ENCODE measurements around the gene STT3A. TPM values are rescaled to one million over a fixed set of nuclear protein-coding genes. Genes with fewer than 3 reads are reported as not detected.

The STT3A gene
- total and polyA plus RNA-seq, 2 of the 13 experiments (the other 11 are each of a cell fraction or from before 2014, with no cell fraction given), result 229 to 319 TPM

DNA sequence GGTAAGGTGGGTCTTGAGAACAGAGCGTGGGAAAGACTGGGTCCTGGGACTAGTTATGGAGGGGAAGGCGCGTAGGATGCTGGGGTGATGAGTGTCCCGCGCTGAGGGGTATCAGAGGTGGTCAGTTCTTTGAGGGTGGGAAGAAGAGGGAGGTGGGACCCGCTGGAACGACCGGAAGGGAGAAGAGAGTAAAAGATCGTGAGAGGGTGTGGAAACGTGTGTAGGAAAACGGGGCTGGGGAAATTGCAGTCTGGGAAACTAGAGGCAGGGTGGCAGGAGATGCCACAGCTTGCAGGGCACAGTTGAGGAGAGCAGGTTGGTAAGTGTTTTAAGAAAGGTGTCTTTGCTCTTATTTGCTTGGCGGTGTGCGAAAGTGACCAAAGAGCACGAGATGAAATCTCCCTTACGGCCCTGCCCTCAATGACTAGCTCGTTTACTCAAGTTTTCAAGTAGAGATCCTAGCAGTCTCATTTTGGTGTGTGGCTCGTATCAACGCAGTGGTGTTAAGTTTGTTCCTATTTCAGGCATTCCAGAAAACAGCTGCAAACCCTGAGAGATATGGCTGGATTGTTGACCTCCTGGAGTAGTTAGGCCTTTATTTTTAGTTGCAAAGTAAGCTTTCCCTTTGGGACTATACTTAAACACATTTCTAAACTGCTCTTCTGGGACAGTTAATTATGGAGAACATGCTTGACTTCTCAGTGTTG, 615 bp downstream of the STT3A start (continued):
- TF ChIP-seq ZFP37 (CRISPR knock-in tag; IDR thresholded peaks at IDR 0.05; ENCODE audit: borderline replicate concordance), result no peak
- TF ChIP-seq, protein P1, sequence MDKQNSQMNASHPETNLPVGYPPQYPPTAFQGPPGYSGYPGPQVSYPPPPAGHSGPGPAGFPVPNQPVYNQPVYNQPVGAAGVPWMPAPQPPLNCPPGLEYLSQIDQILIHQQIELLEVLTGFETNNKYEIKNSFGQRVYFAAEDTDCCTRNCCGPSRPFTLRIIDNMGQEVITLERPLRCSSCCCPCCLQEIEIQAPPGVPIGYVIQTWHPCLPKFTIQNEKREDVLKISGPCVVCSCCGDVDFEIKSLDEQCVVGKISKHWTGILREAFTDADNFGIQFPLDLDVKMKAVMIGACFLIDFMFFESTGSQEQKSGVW (CRISPR knock-in tag; IDR thresholded peaks at IDR 0.05; ENCODE audit: borderline replicate concordance), result no peak
- TF ChIP-seq NFYB (CRISPR knock-in tag; IDR thresholded peaks at IDR 0.05), result no peak
- TF ChIP-seq, protein P2, sequence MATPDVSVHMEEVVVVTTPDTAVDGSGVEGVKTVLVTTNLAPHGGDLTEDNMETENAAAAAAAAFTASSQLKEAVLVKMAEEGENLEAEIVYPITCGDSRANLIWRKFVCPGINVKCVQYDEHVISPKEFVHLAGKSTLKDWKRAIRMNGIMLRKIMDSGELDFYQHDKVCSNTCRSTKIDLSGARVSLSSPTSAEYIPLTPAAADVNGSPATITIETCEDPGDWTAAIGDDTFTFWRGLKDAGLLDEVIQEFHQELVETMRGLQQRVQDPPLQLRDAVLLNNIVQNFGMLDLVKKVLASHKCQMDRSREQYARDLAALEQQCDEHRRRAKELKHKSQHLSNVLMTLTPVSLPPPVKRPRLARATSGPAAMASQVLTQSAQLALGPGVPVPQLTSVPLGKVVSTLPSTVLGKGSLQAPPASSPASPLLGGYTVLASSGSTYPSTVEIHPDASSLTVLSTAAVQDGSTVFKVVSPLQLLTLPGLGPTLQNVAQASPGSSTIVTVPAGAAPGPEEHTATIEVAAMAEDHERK (CRISPR knock-in tag; IDR thresholded peaks at IDR 0.05; ENCODE audit: low read depth), result no peak
- TF ChIP-seq, protein P3, sequence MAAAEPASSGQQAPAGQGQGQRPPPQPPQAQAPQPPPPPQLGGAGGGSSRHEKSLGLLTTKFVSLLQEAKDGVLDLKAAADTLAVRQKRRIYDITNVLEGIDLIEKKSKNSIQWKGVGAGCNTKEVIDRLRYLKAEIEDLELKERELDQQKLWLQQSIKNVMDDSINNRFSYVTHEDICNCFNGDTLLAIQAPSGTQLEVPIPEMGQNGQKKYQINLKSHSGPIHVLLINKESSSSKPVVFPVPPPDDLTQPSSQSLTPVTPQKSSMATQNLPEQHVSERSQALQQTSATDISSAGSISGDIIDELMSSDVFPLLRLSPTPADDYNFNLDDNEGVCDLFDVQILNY (CRISPR knock-in tag; conservative IDR thresholded peaks at IDR 0.05), result no peak
- TF ChIP-seq ZNF292 (CRISPR knock-in tag; IDR thresholded peaks at IDR 0.05; ENCODE audit: borderline replicate concordance, low read depth), result 0 out of 2 replicates have a peak, but pooled peaks have one; percentile 52
- TF ChIP-seq SRY (CRISPR knock-in tag; IDR thresholded peaks at IDR 0.05), result no peak
- no peak; the same call in 1 of the 2 replicates for TF ChIP-seq ZNF441 (CRISPR knock-in tag; IDR thresholded peaks at IDR 0.05; ENCODE audit: borderline replicate concordance)
- TF ChIP-seq, protein P4, sequence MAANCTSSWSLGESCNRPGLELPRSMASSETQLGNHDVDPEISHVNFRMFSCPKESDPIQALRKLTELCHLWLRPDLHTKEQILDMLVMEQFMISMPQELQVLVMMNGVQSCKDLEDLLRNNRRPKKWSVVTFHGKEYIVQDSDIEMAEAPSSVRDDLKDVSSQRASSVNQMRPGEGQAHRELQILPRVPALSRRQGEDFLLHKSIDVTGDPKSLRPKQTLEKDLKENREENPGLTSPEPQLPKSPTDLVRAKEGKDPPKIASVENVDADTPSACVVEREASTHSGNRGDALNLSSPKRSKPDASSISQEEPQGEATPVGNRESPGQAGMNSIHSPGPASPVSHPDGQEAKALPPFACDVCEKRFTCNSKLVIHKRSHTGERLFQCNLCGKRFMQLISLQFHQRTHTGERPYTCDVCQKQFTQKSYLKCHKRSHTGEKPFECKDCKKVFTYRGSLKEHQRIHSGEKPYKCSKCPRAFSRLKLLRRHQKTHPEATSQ (CRISPR knock-in tag; IDR thresholded peaks at IDR 0.05; ENCODE audit: borderline replicate concordance), result no peak
- peak; percentile 54 for TF ChIP-seq ZNF792 (CRISPR knock-in tag; IDR thresholded peaks at IDR 0.05)
- no peak for TF ChIP-seq MYC (CRISPR knock-in tag; IDR thresholded peaks at IDR 0.05; ENCODE audit: borderline replicate concordance)
- TF ChIP-seq, protein P5, sequence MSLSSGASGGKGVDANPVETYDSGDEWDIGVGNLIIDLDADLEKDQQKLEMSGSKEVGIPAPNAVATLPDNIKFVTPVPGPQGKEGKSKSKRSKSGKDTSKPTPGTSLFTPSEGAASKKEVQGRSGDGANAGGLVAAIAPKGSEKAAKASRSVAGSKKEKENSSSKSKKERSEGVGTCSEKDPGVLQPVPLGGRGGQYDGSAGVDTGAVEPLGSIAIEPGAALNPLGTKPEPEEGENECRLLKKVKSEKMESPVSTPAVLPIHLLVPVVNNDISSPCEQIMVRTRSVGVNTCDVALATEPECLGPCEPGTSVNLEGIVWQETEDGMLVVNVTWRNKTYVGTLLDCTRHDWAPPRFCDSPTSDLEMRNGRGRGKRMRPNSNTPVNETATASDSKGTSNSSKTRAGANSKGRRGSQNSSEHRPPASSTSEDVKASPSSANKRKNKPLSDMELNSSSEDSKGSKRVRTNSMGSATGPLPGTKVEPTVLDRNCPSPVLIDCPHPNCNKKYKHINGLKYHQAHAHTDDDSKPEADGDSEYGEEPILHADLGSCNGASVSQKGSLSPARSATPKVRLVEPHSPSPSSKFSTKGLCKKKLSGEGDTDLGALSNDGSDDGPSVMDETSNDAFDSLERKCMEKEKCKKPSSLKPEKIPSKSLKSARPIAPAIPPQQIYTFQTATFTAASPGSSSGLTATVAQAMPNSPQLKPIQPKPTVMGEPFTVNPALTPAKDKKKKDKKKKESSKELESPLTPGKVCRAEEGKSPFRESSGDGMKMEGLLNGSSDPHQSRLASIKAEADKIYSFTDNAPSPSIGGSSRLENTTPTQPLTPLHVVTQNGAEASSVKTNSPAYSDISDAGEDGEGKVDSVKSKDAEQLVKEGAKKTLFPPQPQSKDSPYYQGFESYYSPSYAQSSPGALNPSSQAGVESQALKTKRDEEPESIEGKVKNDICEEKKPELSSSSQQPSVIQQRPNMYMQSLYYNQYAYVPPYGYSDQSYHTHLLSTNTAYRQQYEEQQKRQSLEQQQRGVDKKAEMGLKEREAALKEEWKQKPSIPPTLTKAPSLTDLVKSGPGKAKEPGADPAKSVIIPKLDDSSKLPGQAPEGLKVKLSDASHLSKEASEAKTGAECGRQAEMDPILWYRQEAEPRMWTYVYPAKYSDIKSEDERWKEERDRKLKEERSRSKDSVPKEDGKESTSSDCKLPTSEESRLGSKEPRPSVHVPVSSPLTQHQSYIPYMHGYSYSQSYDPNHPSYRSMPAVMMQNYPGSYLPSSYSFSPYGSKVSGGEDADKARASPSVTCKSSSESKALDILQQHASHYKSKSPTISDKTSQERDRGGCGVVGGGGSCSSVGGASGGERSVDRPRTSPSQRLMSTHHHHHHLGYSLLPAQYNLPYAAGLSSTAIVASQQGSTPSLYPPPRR (CRISPR knock-in tag; IDR thresholded peaks at IDR 0.05; ENCODE audit: borderline replicate concordance), result no peak; the same call in 1 of the 2 replicates
- TF ChIP-seq PCBP2 (optimal IDR thresholded peaks at IDR 0.05; ENCODE audit: low read depth, low read length, poor library complexity, severe bottlenecking), result no peak
- peak; percentile 47 for TF ChIP-seq TAF1 (CRISPR knock-in tag; IDR thresholded peaks at IDR 0.05)
- no peak for TF ChIP-seq GABPA (IDR thresholded peaks at IDR 0.05; ENCODE audit: low read depth, low read length)
- TF ChIP-seq GABPA (CRISPR knock-in tag; IDR thresholded peaks at IDR 0.05; ENCODE audit: low read depth), result no peak
- TF ChIP-seq ZNF781 (CRISPR knock-in tag; IDR thresholded peaks at IDR 0.05; ENCODE audit: borderline replicate concordance, not compliant biosample characterization), result peak; percentile 13
- TF ChIP-seq ARID2 (CRISPR knock-in tag; IDR thresholded peaks at IDR 0.05; ENCODE audit: borderline replicate concordance), result no peak
- no peak for TF ChIP-seq HOXA7 (CRISPR knock-in tag; IDR thresholded peaks at IDR 0.05)
- no peak for TF ChIP-seq TEAD3 (CRISPR knock-in tag; optimal IDR thresholded peaks at IDR 0.05; ENCODE audit: borderline replicate concordance)
